ENCODE data around the gene ZFYVE28.

DNA sequence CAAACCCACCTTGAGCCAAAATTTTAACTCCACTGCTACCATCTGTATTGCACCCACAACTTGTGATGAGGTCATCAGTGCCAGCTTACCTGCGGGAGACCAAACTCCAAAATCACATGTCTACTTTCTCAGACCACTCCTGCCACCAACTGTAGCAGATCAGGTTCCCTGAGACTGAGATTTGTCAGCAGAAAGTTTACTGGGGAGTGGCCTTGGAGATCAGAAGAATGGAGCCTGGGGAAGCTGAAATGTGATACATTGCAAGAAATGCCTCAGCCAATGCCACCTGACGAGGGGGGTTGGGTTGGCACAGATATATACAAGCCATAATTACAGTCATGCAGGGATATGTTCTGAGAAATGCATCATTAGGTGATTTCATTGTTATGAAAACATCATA lies 195.6 kb downstream of the ZFYVE28 start:
- TF ChIP-seq, protein P1, sequence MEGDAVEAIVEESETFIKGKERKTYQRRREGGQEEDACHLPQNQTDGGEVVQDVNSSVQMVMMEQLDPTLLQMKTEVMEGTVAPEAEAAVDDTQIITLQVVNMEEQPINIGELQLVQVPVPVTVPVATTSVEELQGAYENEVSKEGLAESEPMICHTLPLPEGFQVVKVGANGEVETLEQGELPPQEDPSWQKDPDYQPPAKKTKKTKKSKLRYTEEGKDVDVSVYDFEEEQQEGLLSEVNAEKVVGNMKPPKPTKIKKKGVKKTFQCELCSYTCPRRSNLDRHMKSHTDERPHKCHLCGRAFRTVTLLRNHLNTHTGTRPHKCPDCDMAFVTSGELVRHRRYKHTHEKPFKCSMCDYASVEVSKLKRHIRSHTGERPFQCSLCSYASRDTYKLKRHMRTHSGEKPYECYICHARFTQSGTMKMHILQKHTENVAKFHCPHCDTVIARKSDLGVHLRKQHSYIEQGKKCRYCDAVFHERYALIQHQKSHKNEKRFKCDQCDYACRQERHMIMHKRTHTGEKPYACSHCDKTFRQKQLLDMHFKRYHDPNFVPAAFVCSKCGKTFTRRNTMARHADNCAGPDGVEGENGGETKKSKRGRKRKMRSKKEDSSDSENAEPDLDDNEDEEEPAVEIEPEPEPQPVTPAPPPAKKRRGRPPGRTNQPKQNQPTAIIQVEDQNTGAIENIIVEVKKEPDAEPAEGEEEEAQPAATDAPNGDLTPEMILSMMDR (IDR thresholded peaks at IDR 0.05): no peak
- TF ChIP-seq POLR2A (IDR thresholded peaks at IDR 0.05): no peak

Data from Peyer's patch (tissue), 4 donors.